Activated T-cell treated with anti-CD3 and anti-CD28 coated beads, Interleukin-2, amount 50 U/mL, for 1 hour (primary cell): ENCODE data around the gene CETP.

Experiments used
- DNase-seq: peaks from one replicate; pipeline ENCODE4 v3.0.0-alpha.2; 2020

CETP gene

DNA sequence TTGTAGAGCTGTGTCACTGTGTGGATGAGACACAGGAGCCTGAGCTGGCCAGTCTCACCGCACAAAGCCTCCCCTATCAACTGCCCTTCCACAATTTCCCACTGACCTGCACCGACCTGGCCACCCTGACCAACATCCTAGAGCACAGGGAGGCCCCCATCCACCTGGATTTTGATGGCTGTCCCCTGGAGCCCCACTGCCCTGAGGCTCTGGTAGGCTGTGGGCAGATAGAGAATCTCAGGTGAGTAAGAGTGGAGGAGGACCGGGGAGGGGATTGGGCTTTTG is 65.0 kb downstream of the CETP start:
- no peak for DNase-seq

GRCh38 chr16:57027067-57027466 is 65.3 kb downstream of the CETP start:
- no peak for DNase-seq

DNA sequence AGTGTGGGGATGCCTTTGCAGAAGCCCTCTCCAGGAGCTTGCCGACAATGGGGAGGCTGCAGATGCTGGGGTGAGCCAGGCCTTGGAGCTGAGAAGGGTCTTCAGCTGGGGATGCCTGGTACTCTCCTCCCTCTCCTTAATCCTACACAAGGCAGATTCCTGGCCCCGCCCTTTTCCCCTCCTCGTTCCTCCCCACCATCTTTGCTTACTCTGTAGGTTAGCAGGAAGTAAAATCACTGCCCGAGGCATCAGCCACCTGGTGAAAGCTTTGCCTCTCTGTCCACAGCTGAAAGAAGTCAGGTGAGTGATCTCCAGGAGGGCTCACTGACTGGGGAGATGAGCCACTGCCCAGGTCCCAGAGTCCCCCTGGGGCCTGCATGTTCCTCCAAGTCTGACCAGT is 66.3 kb downstream of the CETP start:
- DNase-seq, result no peak

- no peak for DNase-seq
Measured at GRCh38 chr16:57029161-57030160, 67.7 kb downstream of the CETP start.

- DNase-seq, result no peak
Measured at GRCh38 chr16:57030346-57030902, 68.7 kb downstream of the CETP start.

- no peak for DNase-seq
Measured at GRCh38 chr16:57031156-57031555, 69.4 kb downstream of the CETP start.

DNA sequence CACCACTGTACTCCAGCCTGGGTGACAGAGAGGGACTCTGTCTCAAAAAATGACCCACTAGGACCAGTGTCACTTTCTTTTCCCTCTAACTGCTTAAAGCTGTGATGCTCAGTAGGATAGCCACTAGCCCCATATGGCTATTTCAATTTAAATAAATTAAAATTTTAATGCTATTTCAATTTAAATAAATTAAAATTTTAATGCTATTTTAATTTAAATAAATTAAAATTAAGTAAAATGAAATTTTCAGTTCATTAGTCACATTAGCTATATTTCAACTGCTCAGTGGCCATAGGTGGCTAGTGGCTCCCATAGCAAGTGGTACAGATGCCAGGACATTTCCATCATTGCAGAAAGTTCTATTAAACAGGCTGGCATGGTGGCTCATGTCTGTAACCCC is 70.6 kb downstream of the CETP start:
- no peak for DNase-seq

DNA sequence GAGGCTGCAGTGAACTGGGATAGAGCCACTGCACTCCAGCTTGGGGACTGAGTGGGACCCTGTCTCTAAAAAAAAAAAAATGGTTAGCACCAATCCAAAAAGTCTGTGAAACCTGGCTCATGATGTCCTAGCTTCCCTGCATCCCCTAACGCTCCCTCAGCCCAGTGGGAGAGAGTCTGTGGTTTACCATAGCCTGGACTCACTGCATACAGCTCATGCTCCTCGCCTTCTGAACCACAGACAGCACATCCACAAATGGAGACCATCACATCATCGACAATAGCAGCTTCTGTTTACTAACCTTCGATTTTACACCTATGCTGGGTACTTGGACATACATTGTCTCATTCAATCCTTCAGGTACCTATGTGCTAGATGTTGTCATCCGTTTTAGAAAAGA is 71.2 kb downstream of the CETP start:
- DNase-seq, result no peak
